ENCODE results near the gene EPHB2. TPM values are rescaled to one million over a fixed set of nuclear protein-coding genes. Genes with fewer than 3 reads are reported as not detected.

The EPHB2 gene
- polyA plus RNA-seq, 2 of the 4 experiments (the other 2 are of a cell fraction) = 13.0 to 35.3 TPM

DNA sequence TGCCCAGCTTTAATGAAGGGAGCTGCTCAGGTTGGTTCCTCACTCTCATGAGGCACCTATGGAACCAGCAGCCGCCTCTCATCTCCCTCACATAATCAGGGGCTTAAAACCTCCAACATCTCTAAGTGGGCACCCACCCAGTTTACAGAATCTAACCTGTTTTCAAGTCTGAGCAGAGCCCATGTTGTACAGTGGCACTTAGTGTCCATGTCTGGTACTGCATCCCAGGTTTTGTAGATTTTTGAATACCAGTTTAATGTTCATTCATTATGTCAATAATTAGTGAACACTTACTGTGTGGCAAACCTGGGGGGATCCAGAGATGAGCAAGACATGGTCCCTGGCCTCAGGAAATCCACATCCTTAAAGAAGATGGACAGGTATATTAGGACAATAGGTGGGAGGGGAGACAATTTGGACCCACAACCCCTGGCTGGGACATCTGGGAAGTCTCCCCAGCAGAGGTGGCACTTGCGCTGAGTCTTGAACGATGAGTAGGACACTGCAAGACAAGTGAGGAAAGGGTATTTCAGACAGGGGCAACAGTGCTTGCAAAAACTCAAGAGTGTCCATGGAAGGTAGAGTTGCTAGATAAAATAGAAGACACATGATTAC, 178.7 kb downstream of the EPHB2 start:
- FAIRE-seq = no peak
- ChIA-PET CTCF (interaction anchor here (0.7 to 4.5 kb wide), 21 partner anchors 9 to 223 kb away, joined by 3 to 31 read pairs (median 3); no protein-coding TSS in a partner anchor), POLR2A (no interaction called here)
- Histone ChIP-seq H3K9me3 (no peaks in the 10 kb centered on the region), H3K4me3 (no peak overlapping the region), H3K27ac (peak overlapping the region in 1 of 2 experiments; percentile 65; a peak in 2 of 6 replicates), H3K4me2 (no peak overlapping the region), H3K4me1 (no peaks in the 10 kb centered on the region)
- ATAC-seq = peak; percentile 74 to 82; a peak in 4 of 6 replicates
- TF ChIP-seq, protein P1, sequence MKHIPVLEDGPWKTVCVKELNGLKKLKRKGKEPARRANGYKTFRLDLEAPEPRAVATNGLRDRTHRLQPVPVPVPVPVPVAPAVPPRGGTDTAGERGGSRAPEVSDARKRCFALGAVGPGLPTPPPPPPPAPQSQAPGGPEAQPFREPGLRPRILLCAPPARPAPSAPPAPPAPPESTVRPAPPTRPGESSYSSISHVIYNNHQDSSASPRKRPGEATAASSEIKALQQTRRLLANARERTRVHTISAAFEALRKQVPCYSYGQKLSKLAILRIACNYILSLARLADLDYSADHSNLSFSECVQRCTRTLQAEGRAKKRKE (CRISPR knock-in tag; IDR thresholded peaks at IDR 0.05; ENCODE audit: low read depth) = no peak
- no peak for TF ChIP-seq JUNB (IDR thresholded peaks at IDR 0.05)
- TF ChIP-seq FOXS1 (CRISPR knock-in tag; IDR thresholded peaks at IDR 0.05) = no peak
- no peak for TF ChIP-seq EHMT2 (IDR thresholded peaks at IDR 0.05; ENCODE audit: low read depth)
- TF ChIP-seq KDM1A (IDR thresholded peaks at IDR 0.05; ENCODE audit: low read depth) = no peak
- TF ChIP-seq POLR2A (IDR thresholded peaks at IDR 0.05; ENCODE audit: low read length) = no peak
- no peak for TF ChIP-seq NR3C1 (IDR thresholded peaks at IDR 0.05)
- TF ChIP-seq, protein P2, sequence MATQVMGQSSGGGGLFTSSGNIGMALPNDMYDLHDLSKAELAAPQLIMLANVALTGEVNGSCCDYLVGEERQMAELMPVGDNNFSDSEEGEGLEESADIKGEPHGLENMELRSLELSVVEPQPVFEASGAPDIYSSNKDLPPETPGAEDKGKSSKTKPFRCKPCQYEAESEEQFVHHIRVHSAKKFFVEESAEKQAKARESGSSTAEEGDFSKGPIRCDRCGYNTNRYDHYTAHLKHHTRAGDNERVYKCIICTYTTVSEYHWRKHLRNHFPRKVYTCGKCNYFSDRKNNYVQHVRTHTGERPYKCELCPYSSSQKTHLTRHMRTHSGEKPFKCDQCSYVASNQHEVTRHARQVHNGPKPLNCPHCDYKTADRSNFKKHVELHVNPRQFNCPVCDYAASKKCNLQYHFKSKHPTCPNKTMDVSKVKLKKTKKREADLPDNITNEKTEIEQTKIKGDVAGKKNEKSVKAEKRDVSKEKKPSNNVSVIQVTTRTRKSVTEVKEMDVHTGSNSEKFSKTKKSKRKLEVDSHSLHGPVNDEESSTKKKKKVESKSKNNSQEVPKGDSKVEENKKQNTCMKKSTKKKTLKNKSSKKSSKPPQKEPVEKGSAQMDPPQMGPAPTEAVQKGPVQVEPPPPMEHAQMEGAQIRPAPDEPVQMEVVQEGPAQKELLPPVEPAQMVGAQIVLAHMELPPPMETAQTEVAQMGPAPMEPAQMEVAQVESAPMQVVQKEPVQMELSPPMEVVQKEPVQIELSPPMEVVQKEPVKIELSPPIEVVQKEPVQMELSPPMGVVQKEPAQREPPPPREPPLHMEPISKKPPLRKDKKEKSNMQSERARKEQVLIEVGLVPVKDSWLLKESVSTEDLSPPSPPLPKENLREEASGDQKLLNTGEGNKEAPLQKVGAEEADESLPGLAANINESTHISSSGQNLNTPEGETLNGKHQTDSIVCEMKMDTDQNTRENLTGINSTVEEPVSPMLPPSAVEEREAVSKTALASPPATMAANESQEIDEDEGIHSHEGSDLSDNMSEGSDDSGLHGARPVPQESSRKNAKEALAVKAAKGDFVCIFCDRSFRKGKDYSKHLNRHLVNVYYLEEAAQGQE (IDR thresholded peaks at IDR 0.05) = no peak
- TF ChIP-seq CEBPB (IDR thresholded peaks at IDR 0.05) = no peak
- no peak for TF ChIP-seq SREBF2 (IDR thresholded peaks at IDR 0.05)
- TF ChIP-seq SMC3 (IDR thresholded peaks at IDR 0.05) = peak; percentile 51
- TF ChIP-seq, protein P3, sequence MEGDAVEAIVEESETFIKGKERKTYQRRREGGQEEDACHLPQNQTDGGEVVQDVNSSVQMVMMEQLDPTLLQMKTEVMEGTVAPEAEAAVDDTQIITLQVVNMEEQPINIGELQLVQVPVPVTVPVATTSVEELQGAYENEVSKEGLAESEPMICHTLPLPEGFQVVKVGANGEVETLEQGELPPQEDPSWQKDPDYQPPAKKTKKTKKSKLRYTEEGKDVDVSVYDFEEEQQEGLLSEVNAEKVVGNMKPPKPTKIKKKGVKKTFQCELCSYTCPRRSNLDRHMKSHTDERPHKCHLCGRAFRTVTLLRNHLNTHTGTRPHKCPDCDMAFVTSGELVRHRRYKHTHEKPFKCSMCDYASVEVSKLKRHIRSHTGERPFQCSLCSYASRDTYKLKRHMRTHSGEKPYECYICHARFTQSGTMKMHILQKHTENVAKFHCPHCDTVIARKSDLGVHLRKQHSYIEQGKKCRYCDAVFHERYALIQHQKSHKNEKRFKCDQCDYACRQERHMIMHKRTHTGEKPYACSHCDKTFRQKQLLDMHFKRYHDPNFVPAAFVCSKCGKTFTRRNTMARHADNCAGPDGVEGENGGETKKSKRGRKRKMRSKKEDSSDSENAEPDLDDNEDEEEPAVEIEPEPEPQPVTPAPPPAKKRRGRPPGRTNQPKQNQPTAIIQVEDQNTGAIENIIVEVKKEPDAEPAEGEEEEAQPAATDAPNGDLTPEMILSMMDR (IDR thresholded peaks at IDR 0.05) = peak; percentile 59
- peak; percentile 67 to 68 for TF ChIP-seq RAD21 (conservative IDR thresholded peaks at IDR 0.05 in 1 of 2, IDR thresholded peaks at IDR 0.05 in 1 of 2)
- TF ChIP-seq HEYL (CRISPR knock-in tag; IDR thresholded peaks at IDR 0.05) = no peak
- TF ChIP-seq, protein P4, sequence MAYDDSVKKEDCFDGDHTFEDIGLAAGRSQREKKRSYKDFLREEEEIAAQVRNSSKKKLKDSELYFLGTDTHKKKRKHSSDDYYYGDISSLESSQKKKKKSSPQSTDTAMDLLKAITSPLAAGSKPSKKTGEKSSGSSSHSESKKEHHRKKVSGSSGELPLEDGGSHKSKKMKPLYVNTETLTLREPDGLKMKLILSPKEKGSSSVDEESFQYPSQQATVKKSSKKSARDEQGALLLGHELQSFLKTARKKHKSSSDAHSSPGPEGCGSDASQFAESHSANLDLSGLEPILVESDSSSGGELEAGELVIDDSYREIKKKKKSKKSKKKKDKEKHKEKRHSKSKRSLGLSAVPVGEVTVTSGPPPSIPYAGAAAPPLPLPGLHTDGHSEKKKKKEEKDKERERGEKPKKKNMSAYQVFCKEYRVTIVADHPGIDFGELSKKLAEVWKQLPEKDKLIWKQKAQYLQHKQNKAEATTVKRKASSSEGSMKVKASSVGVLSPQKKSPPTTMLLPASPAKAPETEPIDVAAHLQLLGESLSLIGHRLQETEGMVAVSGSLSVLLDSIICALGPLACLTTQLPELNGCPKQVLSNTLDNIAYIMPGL (CRISPR knock-in tag; IDR thresholded peaks at IDR 0.05; ENCODE audit: borderline replicate concordance) = no peak
- peak; percentile 33 to 41 for DNase-seq (ENCODE audit: low read depth in 1 of 2, low spot score in 1 of 2)
- whole genome bisulfite sequencing (ENCODE audit: missing lambda C conversion rate) = 55% methylated on average over 3 of the region's 3 CpGs

DNA sequence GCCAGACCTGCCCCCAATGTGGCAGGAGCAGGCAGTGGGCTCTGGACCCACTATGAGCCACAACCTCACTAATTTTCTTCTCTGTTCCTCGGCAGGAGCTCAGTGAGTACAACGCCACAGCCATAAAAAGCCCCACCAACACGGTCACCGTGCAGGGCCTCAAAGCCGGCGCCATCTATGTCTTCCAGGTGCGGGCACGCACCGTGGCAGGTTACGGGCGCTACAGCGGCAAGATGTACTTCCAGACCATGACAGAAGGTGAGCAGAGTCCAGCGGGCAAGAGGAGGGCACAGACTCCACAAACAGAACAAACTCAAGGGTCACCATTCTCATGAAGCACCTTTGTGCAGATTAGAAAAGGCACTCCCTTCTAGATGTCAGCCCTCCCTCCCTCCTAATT, 182.2 kb downstream of the EPHB2 start:
- no peak for ATAC-seq
- TF ChIP-seq, protein P3 (IDR thresholded peaks at IDR 0.05) = no peak
- TF ChIP-seq MAZ (IDR thresholded peaks at IDR 0.05; ENCODE audit: borderline replicate concordance, low read depth, low read length) = no peak
- TF ChIP-seq, protein P1 (CRISPR knock-in tag; IDR thresholded peaks at IDR 0.05; ENCODE audit: low read depth) = no peak
- no peak for TF ChIP-seq GATA3 (IDR thresholded peaks at IDR 0.05; ENCODE audit: borderline replicate concordance)
- no peak for TF ChIP-seq CBX8 (IDR thresholded peaks at IDR 0.05)
- TF ChIP-seq, protein P5, sequence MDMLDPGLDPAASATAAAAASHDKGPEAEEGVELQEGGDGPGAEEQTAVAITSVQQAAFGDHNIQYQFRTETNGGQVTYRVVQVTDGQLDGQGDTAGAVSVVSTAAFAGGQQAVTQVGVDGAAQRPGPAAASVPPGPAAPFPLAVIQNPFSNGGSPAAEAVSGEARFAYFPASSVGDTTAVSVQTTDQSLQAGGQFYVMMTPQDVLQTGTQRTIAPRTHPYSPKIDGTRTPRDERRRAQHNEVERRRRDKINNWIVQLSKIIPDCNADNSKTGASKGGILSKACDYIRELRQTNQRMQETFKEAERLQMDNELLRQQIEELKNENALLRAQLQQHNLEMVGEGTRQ (IDR thresholded peaks at IDR 0.05) = no peak
- TF ChIP-seq, protein P6, sequence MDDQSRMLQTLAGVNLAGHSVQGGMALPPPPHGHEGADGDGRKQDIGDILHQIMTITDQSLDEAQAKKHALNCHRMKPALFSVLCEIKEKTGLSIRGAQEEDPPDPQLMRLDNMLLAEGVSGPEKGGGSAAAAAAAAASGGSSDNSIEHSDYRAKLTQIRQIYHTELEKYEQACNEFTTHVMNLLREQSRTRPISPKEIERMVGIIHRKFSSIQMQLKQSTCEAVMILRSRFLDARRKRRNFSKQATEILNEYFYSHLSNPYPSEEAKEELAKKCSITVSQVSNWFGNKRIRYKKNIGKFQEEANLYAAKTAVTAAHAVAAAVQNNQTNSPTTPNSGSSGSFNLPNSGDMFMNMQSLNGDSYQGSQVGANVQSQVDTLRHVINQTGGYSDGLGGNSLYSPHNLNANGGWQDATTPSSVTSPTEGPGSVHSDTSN (IDR thresholded peaks at IDR 0.05) = no peak
- TF ChIP-seq SMC3 (IDR thresholded peaks at IDR 0.05) = no peak
- TF ChIP-seq, protein P7, sequence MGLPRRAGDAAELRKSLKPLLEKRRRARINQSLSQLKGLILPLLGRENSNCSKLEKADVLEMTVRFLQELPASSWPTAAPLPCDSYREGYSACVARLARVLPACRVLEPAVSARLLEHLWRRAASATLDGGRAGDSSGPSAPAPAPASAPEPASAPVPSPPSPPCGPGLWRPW (IDR thresholded peaks at IDR 0.05) = no peak
- TF ChIP-seq CEBPB (IDR thresholded peaks at IDR 0.05) = no peak
- no peak for TF ChIP-seq JUN (IDR thresholded peaks at IDR 0.05)

More for the DNA sequence above, 182.2 kb downstream of the EPHB2 start:
- no peak overlapping the region for H3K4me2 ChIP-seq
- CTCF ChIA-PET = no interaction called here
- H3K9me3 ChIP-seq = no peaks in the 10 kb centered on the region
- POLR2A ChIA-PET = no interaction called here
- DNase-seq (ENCODE audit: low read depth in 1 of 2, low spot score in 1 of 2) (no peak), FAIRE-seq (no peak)
- H3K4me3 ChIP-seq = no peak overlapping the region
- no peaks in the 10 kb centered on the region; the same call in 2 of the 3 replicates for H3K4me1 ChIP-seq
- WGBS (ENCODE audit: missing lambda C conversion rate) = 98% methylated on average over 7 of the region's 13 CpGs
- no peak overlapping the region for H3K27ac ChIP-seq
